CD4-positive, alpha-beta T cell treated with Interleukin-6 for 4 hours (primary cell): Measurements from ENCODE around the gene OR6K3.

Experiments used
- DNase-seq: peaks from one replicate; pipeline ENCODE4 v3.0.0-alpha.2; 2020; ENCODE audit warnings: mixed read lengths

OR6K3 gene

GRCh38 chr1:158686111-158687009 is 34.2 kb downstream of the OR6K3 start, which contains the start of gene SPTA1:
Gene SPTA1 (minus strand): TSS chr1:158686715. CDS start chr1:158686517, 198 bp downstream.
- no peak for DNase-seq

- DNase-seq, result no peak
Measured at GRCh38 chr1:158685085-158685484, 35.4 kb downstream of the OR6K3 start.

- DNase-seq, result no peak
Measured at GRCh38 chr1:158681606-158682005, 38.9 kb downstream of the OR6K3 start.

- no peak for DNase-seq
Measured at GRCh38 chr1:158679289-158679688, 41.2 kb downstream of the OR6K3 start.

- no peak for DNase-seq
Measured at GRCh38 chr1:158675563-158676323, 44.8 kb downstream of the OR6K3 start.

GRCh38 chr1:158674302-158674701 is 46.2 kb downstream of the OR6K3 start:
- DNase-seq, result no peak
